Pancreas (tissue), 10 donors: ENCODE results near the gene CAPN8. TPM values are rescaled to one million over a fixed set of nuclear protein-coding genes. Genes with fewer than 3 reads are reported as not detected.

Source experiments
- ATAC-seq, 4 donors: fragments of 200-7000 bp; cut with Tn5 transposase; one replicate each; pipeline versions ENCODE4 v1.8.0 to v1.9.1; 2020; ENCODE audit warnings: mild to moderate bottlenecking in 4 of 4, moderate library complexity in 4 of 4
- DNase-seq, 6 donors: peaks; one replicate each; pipeline ENCODE4 v3.0.0-alpha.2; 2020
- FAIRE-seq: peaks from 2 replicates; lab custom pipeline; 2012; peaks lifted over from hg19 to GRCh38; lab: Jason Lieb, UNC
- H3K27ac ChIP-seq, 4 donors: fragments of 200-600 bp; sonication (generic); 1 replicate in 3 of 4; 2 replicates in 1 of 4; pipeline versions ENCODE4 v1.5.0 to v1.8.0; 2020
- H3K27me3 ChIP-seq, 4 donors: fragments of 200-600 bp; one replicate each; pipeline ENCODE4 v1.8.0; 2021
- H3K36me3 ChIP-seq, 3 donors: fragments of 200-600 bp; sonication (generic) in 1 of 3; one replicate each; pipeline versions ENCODE4 v1.5.0 to v1.8.0; 2020 to 2021
- H3K4me1 ChIP-seq, 3 donors: fragments of 200-600 bp; one replicate each; pipeline ENCODE4 v1.8.0; 2021
- H3K4me3 ChIP-seq, 4 donors: fragments of 200-600 bp; sonication (generic) in 2 of 4; one replicate each; pipeline versions ENCODE4 v1.5.0 to v1.8.0; 2020 to 2021
- H3K9me3 ChIP-seq, 4 donors: fragments of 200-600 bp; one replicate each; pipeline ENCODE4 v1.8.0; 2021
- WGBS, 2 donors: extraction: QIAGEN DNeasy Blood & Tissue Kit; methylation state at CpG; one replicate each; pipeline ENCODE4 v1.1.7; 2013; 5-methylcytosine and 5-hydroxymethylcytosine counted together
- intact Hi-C, 3 donors: fragments of 100-400 bp; cut with DNase I; formaldehyde crosslinking; loops; one replicate each; pipeline versions ENCODE4 v1.11.1 to v1.14.2; 2022
- polyA plus RNA-seq, 2 donors: library from polyadenylated mRNA; stranded (reverse); fragments of 200-250 nt; gene quantifications; one replicate each; pipeline ENCODE4 v1.2.3, GENCODE V29; 2013
- total RNA-seq, 6 donors: library from RNA; stranded (reverse); fragmentation: NEBNext Ultra II Directional in 4 of 6; extraction: Animal tissue kit (Norgen Biotek cat#: 25700) in 4 of 6; gene quantifications; one replicate each; pipeline versions ENCODE4 v1.2.1 to v1.2.4, GENCODE V29; 2021 to 2023
- TF ChIP-seq, protein P1 (sequence below), 4 donors: fragments of 200-600 bp; sonication (generic) in 3 of 4; IDR thresholded peaks; one replicate each; pipeline versions ENCODE4 v1.5.0 to v1.8.0; 2021; ENCODE audit warnings: antibody characterized with exemption in 4 of 4
- donor health status: healthy with polysubstance abuse.
- donor health status: DM: no; HTN: no; CAD: no; lungs with moderate emphysema.
- donor health status: DM: no; HTN: no; CAD: no.
- donor health status: control.
- donor health status: control.
- donor health status: Bipolar disorder and iron deficiency.
- donor health status: DM: yes; HTN: yes; CAD: no.
- donor health status: DM: no; HTN: no; CAD: no.
- donor health status: DM: no; HTN: no; CAD: no.
- donor health status: DM: yes; HTN: yes; CAD: no.

The CAPN8 gene
- total and polyA plus RNA-seq, 8 donors = 0.67 to 12.5 (median 1.9) TPM

DNA sequence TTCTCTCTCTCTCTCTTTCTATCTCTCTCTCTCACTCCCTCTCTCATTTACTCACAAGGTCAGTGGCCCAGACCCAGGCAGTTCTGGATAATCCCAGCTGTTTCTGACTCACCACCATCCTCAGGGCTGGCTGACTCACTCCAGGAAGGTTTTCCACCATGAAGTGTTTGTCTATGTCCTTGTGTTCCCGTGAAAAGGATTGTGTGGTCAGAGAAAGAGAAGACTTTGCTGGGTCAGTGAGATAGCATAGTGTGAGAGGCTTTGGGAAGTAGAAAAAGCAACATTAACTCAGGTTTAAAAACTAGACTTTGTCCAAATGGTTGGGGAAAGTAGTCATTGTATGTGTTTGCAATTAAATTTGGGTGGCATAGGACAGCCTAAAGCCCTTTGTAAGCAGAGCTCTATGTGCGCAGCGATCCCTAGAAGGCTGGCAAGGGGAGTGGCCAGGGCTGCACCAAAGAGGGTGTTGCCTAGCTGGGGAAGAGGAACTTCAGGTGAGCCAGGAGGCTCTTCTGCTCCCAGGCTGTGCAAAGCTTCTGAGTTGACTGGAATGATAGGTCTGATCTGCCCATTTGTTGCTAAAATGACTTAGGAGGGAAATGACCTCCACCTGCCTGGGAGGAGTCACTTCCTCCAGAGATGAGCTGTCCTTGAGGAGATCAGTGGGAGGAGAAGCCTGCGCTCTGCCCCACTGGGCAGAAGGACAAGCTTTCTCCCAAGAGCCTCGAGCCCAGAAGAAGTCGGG, 41.9 kb upstream of the CAPN8 start:
- peak; percentile 13 for FAIRE-seq
- Histone ChIP-seq H3K4me3 (no peak overlapping the region), H3K4me1 (peaks cover 0 to 24% (median 7%) of the 10 kb centered on the region in 3 donors), H3K27me3 (no peaks in the 10 kb centered on the region), H3K9me3 (no peaks in the 10 kb centered on the region), H3K36me3 (no peaks in the 10 kb centered on the region), H3K27ac (peak overlapping the region; percentile 33 to 84 (median 76))
- TF ChIP-seq, protein P1, sequence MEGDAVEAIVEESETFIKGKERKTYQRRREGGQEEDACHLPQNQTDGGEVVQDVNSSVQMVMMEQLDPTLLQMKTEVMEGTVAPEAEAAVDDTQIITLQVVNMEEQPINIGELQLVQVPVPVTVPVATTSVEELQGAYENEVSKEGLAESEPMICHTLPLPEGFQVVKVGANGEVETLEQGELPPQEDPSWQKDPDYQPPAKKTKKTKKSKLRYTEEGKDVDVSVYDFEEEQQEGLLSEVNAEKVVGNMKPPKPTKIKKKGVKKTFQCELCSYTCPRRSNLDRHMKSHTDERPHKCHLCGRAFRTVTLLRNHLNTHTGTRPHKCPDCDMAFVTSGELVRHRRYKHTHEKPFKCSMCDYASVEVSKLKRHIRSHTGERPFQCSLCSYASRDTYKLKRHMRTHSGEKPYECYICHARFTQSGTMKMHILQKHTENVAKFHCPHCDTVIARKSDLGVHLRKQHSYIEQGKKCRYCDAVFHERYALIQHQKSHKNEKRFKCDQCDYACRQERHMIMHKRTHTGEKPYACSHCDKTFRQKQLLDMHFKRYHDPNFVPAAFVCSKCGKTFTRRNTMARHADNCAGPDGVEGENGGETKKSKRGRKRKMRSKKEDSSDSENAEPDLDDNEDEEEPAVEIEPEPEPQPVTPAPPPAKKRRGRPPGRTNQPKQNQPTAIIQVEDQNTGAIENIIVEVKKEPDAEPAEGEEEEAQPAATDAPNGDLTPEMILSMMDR (IDR thresholded peaks at IDR 0.05) = no peak
- WGBS, 2 donors = 54 to 61% methylated on average over 6 of the region's 6 CpGs
- intact Hi-C loops = loop anchor here in 1 of 3 donors (2.0 to 10.0 kb wide), 2 partner anchors 45 to 337 kb away; no protein-coding TSS in a partner anchor
- peak; percentile 80 to 90 (median 85) for ATAC-seq
- DNase-seq = peak in 4 of 6 donors; percentile 55 to 74 (median 66)

DNA sequence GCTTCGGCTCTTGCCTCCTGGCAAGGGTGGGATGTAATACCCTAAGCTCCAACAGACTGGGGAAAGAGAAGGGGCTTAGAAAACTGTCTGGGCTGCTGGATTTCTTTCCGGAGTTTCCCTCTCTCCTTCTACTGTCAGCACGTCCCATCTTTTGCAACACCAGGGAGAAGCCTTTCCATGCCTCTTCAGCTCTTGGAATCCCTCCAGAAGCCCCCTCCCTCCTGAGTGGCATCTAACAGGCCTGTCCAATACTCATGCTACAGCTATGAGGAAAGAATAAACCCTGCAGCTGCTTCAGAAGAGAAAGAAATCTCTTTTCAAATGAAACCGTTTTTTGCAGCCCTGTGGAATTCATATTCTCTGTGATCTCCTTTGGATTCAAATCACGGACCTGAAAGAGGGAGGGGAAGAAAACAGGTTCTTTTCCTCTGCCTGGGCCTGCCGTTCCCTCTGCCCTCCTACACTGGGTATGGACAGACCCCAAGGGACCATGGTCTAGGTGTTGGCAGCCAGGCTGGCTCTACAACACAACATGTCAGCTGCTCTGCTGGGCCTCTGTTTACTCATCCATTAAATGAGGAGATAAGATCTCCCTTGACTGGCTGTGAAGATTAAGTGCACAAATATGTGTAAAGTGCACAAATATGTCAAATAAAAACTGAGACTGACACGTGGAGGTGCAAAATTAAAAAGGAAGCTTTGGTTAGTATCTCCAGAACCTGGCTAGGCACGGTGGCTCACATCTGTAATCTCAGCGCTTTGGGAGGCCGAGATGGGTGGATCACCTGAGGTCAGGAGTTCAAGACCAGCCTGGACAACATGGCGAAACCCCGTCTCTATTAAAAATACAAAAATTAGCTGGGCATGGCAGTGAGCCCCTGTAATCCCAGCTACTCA, 40.8 kb upstream of the CAPN8 start:
- peak overlapping the region in 2 of 4 donors; percentile 79 to 84 for H3K27ac ChIP-seq
- 54 to 59% methylated on average over 12 of the region's 12 CpGs for WGBS, 2 donors
- TF ChIP-seq, protein P1 (IDR thresholded peaks at IDR 0.05) = no peak
- peaks cover 0 to 24% (median 7%) of the 10 kb centered on the region in 3 donors for H3K4me1 ChIP-seq
- intact Hi-C loops = loop anchor here in 1 of 3 donors (2.0 to 10.0 kb wide), 2 partner anchors 46 to 338 kb away; no protein-coding TSS in a partner anchor
- H3K27me3 ChIP-seq = no peaks in the 10 kb centered on the region
- no peak for DNase-seq
- H3K4me3 ChIP-seq = no peak overlapping the region
- no peaks in the 10 kb centered on the region for H3K9me3 ChIP-seq
- H3K36me3 ChIP-seq = no peaks in the 10 kb centered on the region
- peak in 3 of 4 donors; percentile 41 to 54 (median 48) for ATAC-seq
- no peak for FAIRE-seq

DNA sequence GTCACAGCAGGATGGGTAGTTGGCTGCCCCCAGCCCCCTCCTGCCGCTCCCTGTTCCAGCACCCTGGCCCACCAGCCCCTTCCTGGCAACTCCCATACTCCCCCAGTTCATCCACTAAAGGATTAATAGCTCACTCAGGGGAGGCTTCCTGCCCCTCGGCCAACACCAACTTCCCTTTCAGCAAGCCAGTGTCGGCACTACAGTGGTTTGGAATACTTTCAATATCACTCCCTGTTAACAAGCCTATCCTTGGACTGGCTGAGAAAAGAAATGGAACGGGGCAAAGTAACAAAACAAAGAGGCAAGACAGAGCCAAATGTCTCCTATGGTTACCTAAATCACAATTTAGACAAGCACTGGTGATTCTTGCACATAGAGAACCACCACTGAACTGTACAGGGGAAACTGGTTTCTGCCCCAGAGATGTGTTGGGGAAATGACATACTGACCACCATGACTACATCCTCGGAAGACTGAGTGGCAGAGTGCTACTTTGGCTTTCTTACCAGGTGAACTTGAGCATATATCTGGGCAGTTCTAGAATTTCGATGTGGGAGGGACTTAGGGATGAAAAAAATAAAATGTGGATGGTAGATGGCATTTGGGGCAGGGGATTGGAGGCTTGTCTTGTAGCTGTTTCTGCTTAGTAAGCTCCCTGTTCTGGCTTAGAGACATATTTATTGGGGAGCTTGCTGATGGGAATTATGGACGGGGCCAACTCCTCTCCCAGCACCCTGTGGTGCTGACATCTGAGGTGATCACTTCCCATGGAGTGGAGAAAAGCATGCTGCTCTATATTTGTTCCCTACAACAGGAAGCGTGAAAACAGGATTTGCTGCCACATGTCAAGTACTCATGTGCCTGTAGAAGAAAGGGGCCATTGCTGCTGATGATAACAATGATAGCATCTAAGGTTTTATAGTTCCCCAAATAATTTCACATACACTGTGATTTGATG, 39.7 kb upstream of the CAPN8 start:
- H3K36me3 ChIP-seq = no peaks in the 10 kb centered on the region
- WGBS, 2 donors = 75 to 76% methylated on average over 8 of the region's 8 CpGs
- no peaks in the 10 kb centered on the region for H3K9me3 ChIP-seq
- intact Hi-C loops = loop anchor here in 1 of 3 donors (10.0 kb wide), 1 partner anchor 340 kb away; no protein-coding TSS in a partner anchor
- no peaks in the 10 kb centered on the region for H3K27me3 ChIP-seq
- DNase-seq (no peak), ATAC-seq (no peak), FAIRE-seq (no peak)
- peaks cover 0 to 24% (median 7%) of the 10 kb centered on the region in 3 donors for H3K4me1 ChIP-seq
- H3K27ac ChIP-seq = no peak overlapping the region
- TF ChIP-seq, protein P1 (IDR thresholded peaks at IDR 0.05) = no peak
- H3K4me3 ChIP-seq = no peak overlapping the region

DNA sequence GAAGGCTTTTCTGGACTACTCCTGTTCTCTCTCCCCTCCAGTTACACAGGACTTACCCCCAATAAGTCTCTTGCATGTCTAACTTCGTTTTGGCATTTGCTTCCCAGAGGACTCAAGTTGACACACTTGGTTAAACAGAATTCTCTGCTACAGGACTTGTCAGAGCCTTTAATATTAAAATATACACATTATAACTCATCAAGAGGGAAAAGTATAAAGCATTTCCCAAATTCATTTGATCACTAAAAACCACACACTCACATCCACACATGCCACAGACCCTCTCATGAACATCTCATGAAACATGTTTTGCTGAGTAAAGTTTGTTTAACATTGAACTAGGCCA, 38.1 kb upstream of the CAPN8 start:
- H3K27ac ChIP-seq = no peak overlapping the region
- DNase-seq (no peak), FAIRE-seq (no peak), ATAC-seq (no peak)
- TF ChIP-seq, protein P1 (IDR thresholded peaks at IDR 0.05) = no peak
- 41 to 44% methylated on average over 1 of the region's 1 CpG for WGBS, 2 donors
- intact Hi-C loops = loop anchor here in 1 of 3 donors (10.0 kb wide), 1 partner anchor 341 kb away; no protein-coding TSS in a partner anchor
- peaks cover 0 to 24% (median 7%) of the 10 kb centered on the region in 3 donors for H3K4me1 ChIP-seq
- no peaks in the 10 kb centered on the region for H3K9me3 ChIP-seq
- H3K4me3 ChIP-seq = no peak overlapping the region
- H3K36me3 ChIP-seq = no peaks in the 10 kb centered on the region
- no peaks in the 10 kb centered on the region for H3K27me3 ChIP-seq
